Activated CD4-positive, alpha-beta T cell treated with anti-CD3 and anti-CD28 coated beads, Interleukin-2, Interleukin-6, amounts not matched to agents 100 ng/mL and 50 ng/mL, durations not matched to agents 16 hours and 8 hours (primary cell): ENCODE results near the gene TENM4.

Experiments
- DNase-seq: peaks from one replicate; pipeline ENCODE4 v3.0.0-alpha.2; 2020

Gene TENM4

GRCh38 chr11:79044201-79044600 is 396.6 kb downstream of the TENM4 start:
- DNase-seq, result no peak

GRCh38 chr11:79043726-79044125 is 397.1 kb downstream of the TENM4 start:
- no peak for DNase-seq

GRCh38 chr11:79042824-79043223 is 398.0 kb downstream of the TENM4 start:
- DNase-seq, result no peak

- no peak for DNase-seq
Observed at GRCh38 chr11:79040348-79040747, 400.5 kb downstream of the TENM4 start.

GRCh38 chr11:79039122-79039521 is 401.7 kb downstream of the TENM4 start:
- no peak for DNase-seq

- no peak for DNase-seq
Observed at GRCh38 chr11:79035881-79036280, 404.9 kb downstream of the TENM4 start.

GRCh38 chr11:79033833-79034232 is 407.0 kb downstream of the TENM4 start:
- DNase-seq, result no peak

GRCh38 chr11:79030448-79030847 is 410.4 kb downstream of the TENM4 start:
- no peak for DNase-seq

GRCh38 chr11:79028225-79028624 is 412.6 kb downstream of the TENM4 start:
- DNase-seq, result no peak

GRCh38 chr11:79026803-79027445 is 413.9 kb downstream of the TENM4 start:
- peak; percentile 19 for DNase-seq

- DNase-seq, result no peak
Observed at GRCh38 chr11:79025622-79026021, 415.2 kb downstream of the TENM4 start.

GRCh38 chr11:79025097-79025496 is 415.7 kb downstream of the TENM4 start:
- DNase-seq, result no peak

- no peak for DNase-seq
Observed at GRCh38 chr11:79022265-79022664, 418.6 kb downstream of the TENM4 start.

GRCh38 chr11:79021601-79022000 is 419.2 kb downstream of the TENM4 start:
- no peak for DNase-seq

GRCh38 chr11:79019975-79020374 is 420.9 kb downstream of the TENM4 start:
- no peak for DNase-seq

GRCh38 chr11:79019277-79019676 is 421.6 kb downstream of the TENM4 start:
- DNase-seq, result no peak

- peak; percentile 24 for DNase-seq
Observed at GRCh38 chr11:79018371-79018849, 422.4 kb downstream of the TENM4 start.

GRCh38 chr11:79017811-79018210 is 423.0 kb downstream of the TENM4 start:
- DNase-seq, result no peak

GRCh38 chr11:79013509-79013908 is 427.3 kb downstream of the TENM4 start:
- DNase-seq, result no peak

GRCh38 chr11:79011357-79011756 is 429.5 kb downstream of the TENM4 start:
- DNase-seq, result no peak

- DNase-seq, result no peak
Observed at GRCh38 chr11:79007771-79008402, 432.9 kb downstream of the TENM4 start.

GRCh38 chr11:79006854-79007253 is 434.0 kb downstream of the TENM4 start:
- DNase-seq, result no peak

- DNase-seq, result no peak
Observed at GRCh38 chr11:78996007-78996406, 444.8 kb downstream of the TENM4 start.

- no peak for DNase-seq
Observed at GRCh38 chr11:78995171-78995570, 445.7 kb downstream of the TENM4 start.
